HepG2 (cell line): Measurements from ENCODE around the gene KRTAP10-6. TPM values are rescaled to one million over a fixed set of nuclear protein-coding genes. Genes with fewer than 3 reads are reported as not detected.
"Not testable (repeated sequence)": the region's sequence is repeated elsewhere in the genome, so short reads cannot be mapped to it uniquely, and the experiment has no call there.

Experiments used
- ATAC-seq: fragments of 200-7000 bp; cut with Tn5 transposase; 3 replicates; pipeline ENCODE4 v1.9.1; 2020; ENCODE audit warnings: mild to moderate bottlenecking, moderate library complexity
- BruUV-seq: library from RNA; stranded (reverse); fragments of 400-500 nt; replicated peaks from 2 replicates; lab custom pipeline; 2021; lab: Mats Ljungman, UMichigan
- CTCF ChIA-PET: fragments of 300-600 bp; formaldehyde crosslinking; extraction: SDS; loops from one replicate; lab custom pipeline; 2021; ENCODE audit warnings: low total read pairs, inconsistent platforms, low intra/inter-chr PET ratio; lab: Yijun Ruan, JAX
- POLR2A ChIA-PET: fragments of 350-600 bp; sonication (Branson Sonifier 250); formaldehyde crosslinking; loops from one replicate; lab custom pipeline; 2020; ENCODE audit warnings: antibody characterized with exemption, inconsistent platforms; lab: Yijun Ruan, JAX
- DNase-seq: peaks from one replicate; pipeline ENCODE4 v3.0.0-alpha.2; 2015; ENCODE audit warnings: low spot score
- FAIRE-seq: peaks from 3 replicates; lab custom pipeline; 2011; peaks lifted over from hg19 to GRCh38; lab: Jason Lieb, UNC
- H2AFZ ChIP-seq: one replicate; pipeline ENCODE4 v1.6.1; 2011; ENCODE audit warnings: low read length, inconsistent platforms
- H3K27ac ChIP-seq: fragments of 300-600 bp; 3 replicates; pipeline ENCODE4 v1.8.0; 2011; ENCODE audit warnings: mixed run types, mild to moderate bottlenecking, mixed read lengths, low read length, inconsistent platforms; ENCODE audit not compliant: insufficient read depth; ENCODE audit errors: extremely low read length
- H3K27me3 ChIP-seq, 2 experiments: fragments of 200-600 bp in 1 of 2; 2 replicates in 1 of 2; 3 replicates in 1 of 2; pipeline versions ENCODE4 v1.6.0 to v1.8.0; 2011; ENCODE audit warnings: low read length in 2 of 2, mild to moderate bottlenecking in 2 of 2, moderate library complexity in 2 of 2, inconsistent platforms in 1 of 2; ENCODE audit not compliant: insufficient read depth in 2 of 2, control insufficient read depth in 1 of 2
- H3K36me3 ChIP-seq, 2 experiments: fragments of 200-600 bp in 1 of 2; replicated peaks in 1 of 2; 2 replicates in 1 of 2; 3 replicates in 1 of 2; pipeline versions ENCODE4 v1.5.1 to v1.8.0; 2011; ENCODE audit warnings: low read length in 2 of 2, inconsistent platforms in 1 of 2; ENCODE audit not compliant: insufficient read depth in 2 of 2, control insufficient read depth in 1 of 2
- H3K4me1 ChIP-seq: 2 replicates; pipeline ENCODE4 v1.5.1; 2012; ENCODE audit warnings: low read length, inconsistent platforms; ENCODE audit not compliant: insufficient read depth
- H3K4me2 ChIP-seq: 2 replicates; pipeline ENCODE4 v1.6.0; 2011; ENCODE audit warnings: low read depth, low read length, inconsistent platforms
- H3K4me3 ChIP-seq, 3 experiments: fragments of 200-600 bp in 1 of 3; sonication (generic), shearing (Covaris generic) in 1 of 3; replicated peaks in 1 of 3; 2 replicates each; pipeline ENCODE4 v1.5.1; 2011 to 2016; ENCODE audit warnings: low read length in 3 of 3, inconsistent platforms in 2 of 3, low read depth in 2 of 3, mild to moderate bottlenecking in 2 of 3, control low read depth in 1 of 3, mixed read lengths in 1 of 3; ENCODE audit not compliant: insufficient read depth in 1 of 3
- H3K79me2 ChIP-seq: one replicate; pipeline ENCODE4 v1.6.1; 2011; ENCODE audit warnings: low read length, inconsistent platforms; ENCODE audit not compliant: insufficient read depth
- H3K9ac ChIP-seq: 2 replicates; pipeline ENCODE4 v1.6.0; 2011; ENCODE audit warnings: mild to moderate bottlenecking, low read depth, low read length, inconsistent platforms; ENCODE audit not compliant: insufficient read depth
- H3K9me3 ChIP-seq: 2 replicates; pipeline ENCODE4 v1.5.1; 2012; ENCODE audit warnings: mild to moderate bottlenecking, low read length
- H4K20me1 ChIP-seq: 2 replicates; pipeline ENCODE4 v1.6.0; 2011; ENCODE audit warnings: inconsistent platforms, mild to moderate bottlenecking, low read length, moderate library complexity; ENCODE audit not compliant: insufficient read depth
- GTF3A ChIP-seq: sonication (generic); formaldehyde crosslinking; conservative IDR thresholded peaks from 2 replicates; pipeline ENCODE4 v1.4.0; 2020; ENCODE audit warnings: mild to moderate bottlenecking, missing genetic modification reagents
- MAX ChIP-seq: IDR thresholded peaks from 2 replicates; pipeline ENCODE4 v1.6.1; 2012; ENCODE audit warnings: inconsistent platforms
- NFATC3 ChIP-seq: sonication (generic); formaldehyde crosslinking; IDR thresholded peaks from 2 replicates; pipeline ENCODE4 v1.5.1; 2020; ENCODE audit warnings: mild to moderate bottlenecking, missing genetic modification reagents
- WIZ ChIP-seq: sonication (generic); formaldehyde crosslinking; IDR thresholded peaks from 2 replicates; pipeline ENCODE4 v1.5.1; 2020; ENCODE audit warnings: mild to moderate bottlenecking, missing genetic modification reagents
- ZMYM4 ChIP-seq: sonication (generic); formaldehyde crosslinking; IDR thresholded peaks from 2 replicates; pipeline ENCODE4 v1.8.1; 2023; ENCODE audit warnings: mild to moderate bottlenecking, missing genetic modification reagents
- ZNF142 ChIP-seq: sonication (generic); formaldehyde crosslinking; IDR thresholded peaks from 2 replicates; pipeline ENCODE4 v1.4.0; 2020; ENCODE audit warnings: missing genetic modification reagents
- ZNF431 ChIP-seq: sonication (generic); formaldehyde crosslinking; IDR thresholded peaks from 2 replicates; pipeline ENCODE4 v1.9.0; 2022; ENCODE audit warnings: missing genetic modification reagents, low read depth, mild to moderate bottlenecking, borderline replicate concordance
- ZNF513 ChIP-seq: sonication (generic); formaldehyde crosslinking; conservative IDR thresholded peaks from 2 replicates; pipeline ENCODE4 v1.5.0; 2020; ENCODE audit warnings: missing genetic modification reagents
- ZNF724P ChIP-seq: sonication (generic); formaldehyde crosslinking; IDR thresholded peaks from 2 replicates; pipeline ENCODE4 v1.8.0; 2022; ENCODE audit warnings: missing genetic modification reagents, borderline replicate concordance
- WGBS: methylation state at CpG from one replicate; pipeline ENCODE4 v1.1.6; 2017; ENCODE audit warnings: low lambda C conversion rate; 5-methylcytosine and 5-hydroxymethylcytosine counted together
- in situ Hi-C: cut with HindIII; loops from 2 replicates; pipeline ENCODE4 v1.10.0; 2017; ENCODE audit warnings: low pct_unique_long_range_greater_than_20kb; ENCODE audit not compliant: extremely low pct_ligation_motif_present
- intact Hi-C: fragments of 100-400 bp; cut with micrococcal nuclease; formaldehyde crosslinking; loops from one replicate; pipeline ENCODE4 v1.10.0; 2022; ENCODE audit not compliant: unreplicated experiment
- polyA plus RNA-seq, 8 experiments: library from polyadenylated mRNA; depleted of rRNA in 3 of 8; stranded (reverse) in 7 of 8; unstranded in 1 of 8; fragments of >200 nt; fragmentation: Illumina TruSeq in 4 of 8; extraction: Trizol in 4 of 8; gene quantifications; 2 replicates each; pipeline versions ENCODE4 v1.2.1 to v1.2.3, GENCODE V29; 2011 to 2016; ENCODE audit warnings: low read depth in 4 of 8, missing spikeins in 1 of 8, mixed read lengths in 1 of 8; ENCODE audit not compliant: insufficient read depth in 1 of 8
- total RNA-seq, 5 experiments: library from RNA; depleted of rRNA; stranded (reverse); fragments of >200 nt; fragmentation: Illumina TruSeq; extraction: Trizol; gene quantifications; 2 replicates each; pipeline ENCODE4 v1.2.3, GENCODE V29; 2016; ENCODE audit warnings: low read depth in 1 of 5

KRTAP10-6 gene
- total and polyA plus RNA-seq, 2 of the 13 experiments (the other 11 are each of a cell fraction or from before 2014, with no cell fraction given) = not detected

GRCh38 chr21:44627181-44627822 is 35.0 kb upstream of the KRTAP10-6 start:
- H3K27me3 ChIP-seq, ATAC-seq, BruUV-seq, FAIRE-seq, CTCF ChIA-PET, H3K9ac ChIP-seq, H4K20me1 ChIP-seq, H3K4me2 ChIP-seq, in situ Hi-C loops, H2AFZ ChIP-seq, H3K79me2 ChIP-seq, POLR2A ChIA-PET, H3K27ac ChIP-seq, intact Hi-C loops, H3K36me3 ChIP-seq, H3K4me1 ChIP-seq, DNase-seq, H3K4me3 ChIP-seq: not testable (repeated sequence)
- H3K9me3 ChIP-seq = peaks cover 29% of the 10 kb centered on the region
- WGBS = 73% methylated on average over 5 of the region's 20 CpGs

- WGBS = 50% methylated on average over 2 of the region's 7 CpGs
- DNase-seq = no peak
- intact Hi-C loops (no loop called here), in situ Hi-C loops (no loop called here)
- BruUV-seq = no TSS peak
- no peaks in the 10 kb centered on the region for H4K20me1 ChIP-seq
- no peaks in the 10 kb centered on the region for H3K36me3 ChIP-seq
- ATAC-seq = no peak
- no peak within 1 kb of the TSS for H3K4me3 ChIP-seq
- no peak for FAIRE-seq
- H3K27ac ChIP-seq = no peak within 1 kb of the TSS
- no peak within 1 kb of the TSS for H3K4me2 ChIP-seq
- no peak for TF ChIP-seq ZNF431
- TF ChIP-seq WIZ (CRISPR knock-in tag) = no peak
- no peak for TF ChIP-seq GTF3A (CRISPR knock-in tag)
- TF ChIP-seq ZNF724P = no peak
- no peak for TF ChIP-seq MAX
- no peak for TF ChIP-seq NFATC3 (CRISPR knock-in tag)
- TF ChIP-seq ZMYM4 (CRISPR knock-in tag) = no peak
- TF ChIP-seq ZNF513 (CRISPR knock-in tag) = no peak
- no peak for TF ChIP-seq ZNF142 (CRISPR knock-in tag)
- peaks cover 24% of the 10 kb centered on the region for H3K9me3 ChIP-seq
- ChIA-PET POLR2A (no interaction called here), CTCF (no interaction called here)
- no peak within 1 kb of the TSS for H3K9ac ChIP-seq
- H3K27me3 ChIP-seq = 0 out of 5 replicates have a peak, but pooled peaks cover 0 to 6% of the 10 kb centered on the region in 2 experiments
- H2AFZ ChIP-seq = no peak within 1 kb of the TSS
- no peaks in the 10 kb centered on the region for H3K79me2 ChIP-seq
- no peaks in the 10 kb centered on the region for H3K4me1 ChIP-seq
These were observed 34.4 kb upstream of the KRTAP10-6 start, which contains the start of gene KRTAP10-9 for GRCh38 chr21:44626673-44627143. KRTAP10-9 (plus strand) TSS chr21:44627093; CDS start chr21:44627172, 79 bp downstream.
